ENCODE results near the gene PTPN6.

Gene PTPN6

GRCh38 chr12:6965714-6966113 lies 14.6 kb downstream of the PTPN6 start:
- peaks cover 43% of the 10 kb centered on the region for H3K4me1 ChIP-seq (ENCODE audit: low read length)
- H3K4me2 ChIP-seq (ENCODE audit: low read depth, low read length): no peak overlapping the region

GRCh38 chr12:6966351-6966750 lies 15.2 kb downstream of the PTPN6 start:
- Histone ChIP-seq H3K36me3 (replicated peaks; ENCODE audit: insufficient read depth, low read length) (peaks cover 18% of the 10 kb centered on the region), H3K27ac (ENCODE audit: low read length) (no peak overlapping the region; the same call in 1 of the 2 replicates), H4K20me1 (ENCODE audit: insufficient read depth, low read length) (no peaks in the 10 kb centered on the region), H3F3A (ENCODE audit: insufficient read depth, low read length) (peaks cover 60% of the 10 kb centered on the region), H3K4me1 (ENCODE audit: low read length) (peaks cover 37% of the 10 kb centered on the region), H3K9ac (ENCODE audit: low read length) (no peak overlapping the region), H3K4me3 (ENCODE audit: low read length) (no peak overlapping the region), H2AFZ (ENCODE audit: low read length) (no peak overlapping the region), H3K9me2 (replicated peaks; ENCODE audit: insufficient read depth, low read length) (no peaks in the 10 kb centered on the region), H3K27me3 (replicated peaks; ENCODE audit: insufficient read depth, low read length) (no peaks in the 10 kb centered on the region), H3K79me2 (ENCODE audit: low read length) (peaks cover 48% of the 10 kb centered on the region), H3K9me3 (replicated peaks; ENCODE audit: insufficient read depth, low read length) (no peaks in the 10 kb centered on the region), H3K4me2 (ENCODE audit: low read depth, low read length) (no peak overlapping the region)
- DNase-seq: peak; percentile 3
- TF ChIP-seq EZH2 (optimal IDR thresholded peaks at IDR 0.05; ENCODE audit: low read depth, low read length) (no peak), EZH2phosphoT487 (IDR thresholded peaks at IDR 0.05; ENCODE audit: low read length) (no peak), CTCF (IDR thresholded peaks at IDR 0.05; ENCODE audit: low read length) (no peak)

More at GRCh38 chr12:6965714-6966113, 14.6 kb downstream of the PTPN6 start:
- no peak overlapping the region for H3K9ac ChIP-seq (ENCODE audit: low read length)
- H4K20me1 ChIP-seq (ENCODE audit: insufficient read depth, low read length): no peaks in the 10 kb centered on the region
- no peak for DNase-seq
- TF ChIP-seq CTCF (IDR thresholded peaks at IDR 0.05; ENCODE audit: low read length) (no peak), EZH2 (optimal IDR thresholded peaks at IDR 0.05; ENCODE audit: low read depth, low read length) (no peak), EZH2phosphoT487 (IDR thresholded peaks at IDR 0.05; ENCODE audit: low read length) (no peak)
- peaks cover 66% of the 10 kb centered on the region for H3F3A ChIP-seq (ENCODE audit: insufficient read depth, low read length)
- H3K36me3 ChIP-seq (replicated peaks; ENCODE audit: insufficient read depth, low read length): peaks cover 18% of the 10 kb centered on the region
- H3K9me3 ChIP-seq (replicated peaks; ENCODE audit: insufficient read depth, low read length): no peaks in the 10 kb centered on the region
- no peak overlapping the region for H3K4me3 ChIP-seq (ENCODE audit: low read length)
- no peaks in the 10 kb centered on the region for H3K9me2 ChIP-seq (replicated peaks; ENCODE audit: insufficient read depth, low read length)
- H3K27ac ChIP-seq (ENCODE audit: low read length): peak overlapping the region; percentile 48; the same call in 1 of the 2 replicates
- no peak overlapping the region for H2AFZ ChIP-seq (ENCODE audit: low read length)
- peaks cover 48% of the 10 kb centered on the region for H3K79me2 ChIP-seq (ENCODE audit: low read length)
- H3K27me3 ChIP-seq (replicated peaks; ENCODE audit: insufficient read depth, low read length): no peaks in the 10 kb centered on the region

GRCh38 chr12:6967651-6968100 lies 16.5 kb downstream of the PTPN6 start:
- no peak for DNase-seq
- Histone ChIP-seq H3K4me3 (ENCODE audit: low read length) (no peak overlapping the region), H3K36me3 (replicated peaks; ENCODE audit: insufficient read depth, low read length) (peaks cover 18% of the 10 kb centered on the region), H3K9me2 (replicated peaks; ENCODE audit: insufficient read depth, low read length) (no peaks in the 10 kb centered on the region), H3K27me3 (replicated peaks; ENCODE audit: insufficient read depth, low read length) (no peaks in the 10 kb centered on the region), H3K27ac (ENCODE audit: low read length) (no peak overlapping the region), H3K9ac (ENCODE audit: low read length) (no peak overlapping the region), H3K4me2 (ENCODE audit: low read depth, low read length) (no peak overlapping the region), H3K9me3 (replicated peaks; ENCODE audit: insufficient read depth, low read length) (no peaks in the 10 kb centered on the region), H3F3A (ENCODE audit: insufficient read depth, low read length) (peaks cover 57% of the 10 kb centered on the region), H3K4me1 (ENCODE audit: low read length) (peaks cover 38% of the 10 kb centered on the region), H4K20me1 (ENCODE audit: insufficient read depth, low read length) (no peaks in the 10 kb centered on the region), H2AFZ (ENCODE audit: low read length) (no peak overlapping the region), H3K79me2 (ENCODE audit: low read length) (peaks cover 61% of the 10 kb centered on the region)
- TF ChIP-seq EZH2phosphoT487 (IDR thresholded peaks at IDR 0.05; ENCODE audit: low read length): no peak
- TF ChIP-seq CTCF (IDR thresholded peaks at IDR 0.05; ENCODE audit: low read length): no peak
- TF ChIP-seq EZH2 (optimal IDR thresholded peaks at IDR 0.05; ENCODE audit: low read depth, low read length): no peak
